Left renal cortex interstitium (tissue), 4 donors: ENCODE results near the gene ADGRF4. TPM values are rescaled to one million over a fixed set of nuclear protein-coding genes. Genes with fewer than 3 reads are reported as not detected.
A peak's percentile ranks its signal among the peaks of the same experiment; 100 is the strongest.

Experiments used
- DNase-seq, 4 donors: peaks; one replicate each; pipeline ENCODE4 v3.0.0-alpha.2; 2013; ENCODE audit warnings: low read depth in 4 of 4, low spot score in 2 of 4, missing footprints in 1 of 4
- polyA plus RNA-seq, 4 donors: library from polyadenylated mRNA; unstranded; fragments of 120-200 nt; gene quantifications; one replicate each; pipeline ENCODE4 v1.2.1, GENCODE V29; 2013; ENCODE audit not compliant: insufficient read length in 4 of 4

The ADGRF4 gene, protein sequence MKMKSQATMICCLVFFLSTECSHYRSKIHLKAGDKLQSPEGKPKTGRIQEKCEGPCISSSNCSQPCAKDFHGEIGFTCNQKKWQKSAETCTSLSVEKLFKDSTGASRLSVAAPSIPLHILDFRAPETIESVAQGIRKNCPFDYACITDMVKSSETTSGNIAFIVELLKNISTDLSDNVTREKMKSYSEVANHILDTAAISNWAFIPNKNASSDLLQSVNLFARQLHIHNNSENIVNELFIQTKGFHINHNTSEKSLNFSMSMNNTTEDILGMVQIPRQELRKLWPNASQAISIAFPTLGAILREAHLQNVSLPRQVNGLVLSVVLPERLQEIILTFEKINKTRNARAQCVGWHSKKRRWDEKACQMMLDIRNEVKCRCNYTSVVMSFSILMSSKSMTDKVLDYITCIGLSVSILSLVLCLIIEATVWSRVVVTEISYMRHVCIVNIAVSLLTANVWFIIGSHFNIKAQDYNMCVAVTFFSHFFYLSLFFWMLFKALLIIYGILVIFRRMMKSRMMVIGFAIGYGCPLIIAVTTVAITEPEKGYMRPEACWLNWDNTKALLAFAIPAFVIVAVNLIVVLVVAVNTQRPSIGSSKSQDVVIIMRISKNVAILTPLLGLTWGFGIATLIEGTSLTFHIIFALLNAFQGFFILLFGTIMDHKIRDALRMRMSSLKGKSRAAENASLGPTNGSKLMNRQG
- polyA plus RNA-seq, result under 1 TPM in 2 of 4 donors, not detected in 2; 0.21 to 0.30 TPM

DNA sequence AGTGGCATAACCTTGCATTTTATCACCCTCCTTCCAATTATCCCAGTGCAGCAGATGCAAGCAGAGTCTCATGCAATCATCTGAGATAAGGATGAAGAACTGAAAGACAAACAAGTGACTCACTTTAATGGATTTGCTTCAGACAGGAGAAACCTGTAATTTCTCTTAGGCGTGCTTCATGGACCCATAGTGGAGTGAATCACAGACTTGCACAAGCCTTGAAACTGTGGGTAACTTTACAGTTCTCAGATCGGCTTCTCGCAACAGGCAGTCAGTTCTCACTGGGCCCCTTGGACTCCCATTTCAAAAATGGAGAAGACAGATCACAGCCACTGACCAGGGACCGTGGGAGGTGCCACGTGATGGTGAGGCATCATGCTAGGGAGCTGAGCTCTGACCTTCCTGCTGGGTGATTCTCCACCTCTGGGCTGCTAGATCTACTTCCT lies at the start of gene ADGRF4:
ADGRF4 (plus strand) TSS at position 239 of the 446 bp plus-strand sequence. CDS start 8,666 bp downstream, outside the sequence.
- DNase-seq, result no peak

DNA sequence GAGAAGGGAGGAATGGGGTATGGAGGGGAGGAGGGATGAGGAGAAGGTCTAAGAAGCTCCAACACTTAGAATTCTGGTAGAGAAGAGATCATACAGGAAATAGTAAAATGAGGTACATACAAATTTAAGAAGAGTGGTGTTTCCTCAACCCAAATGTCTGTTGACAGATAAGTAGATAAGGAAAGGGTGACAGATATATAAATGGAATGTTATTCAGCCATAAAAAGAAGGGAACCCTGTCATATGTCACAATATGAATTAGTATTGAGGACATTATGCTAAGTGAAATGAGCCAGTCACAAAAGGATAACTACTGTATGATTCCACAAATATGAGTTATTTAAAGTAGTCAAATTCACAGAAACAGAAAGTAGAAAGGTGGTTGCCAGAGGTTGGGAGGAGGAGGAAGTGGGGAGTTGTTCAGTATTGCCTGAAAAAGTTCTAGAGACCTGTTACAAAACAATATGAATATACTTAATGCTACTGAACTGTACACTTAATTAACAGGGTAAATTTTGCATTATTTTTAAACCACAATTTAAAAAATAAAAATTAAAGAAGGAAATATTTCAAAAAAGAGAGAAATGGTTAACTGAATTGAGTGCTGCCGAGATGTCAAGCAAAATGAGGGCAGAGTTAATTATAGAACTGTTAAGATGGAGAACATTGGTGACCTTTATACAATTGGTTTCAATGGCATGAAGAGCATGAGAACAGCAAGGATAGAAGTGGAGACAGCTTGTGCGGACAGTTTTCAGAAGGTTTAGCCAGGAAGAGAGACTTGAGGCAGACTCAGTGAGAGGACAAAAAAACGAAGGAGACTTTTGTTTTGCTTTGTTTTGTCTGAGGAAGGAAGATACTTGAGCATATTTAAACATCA lies 47.6 kb upstream of the ADGRF4 start:
- DNase-seq, result no peak

DNA sequence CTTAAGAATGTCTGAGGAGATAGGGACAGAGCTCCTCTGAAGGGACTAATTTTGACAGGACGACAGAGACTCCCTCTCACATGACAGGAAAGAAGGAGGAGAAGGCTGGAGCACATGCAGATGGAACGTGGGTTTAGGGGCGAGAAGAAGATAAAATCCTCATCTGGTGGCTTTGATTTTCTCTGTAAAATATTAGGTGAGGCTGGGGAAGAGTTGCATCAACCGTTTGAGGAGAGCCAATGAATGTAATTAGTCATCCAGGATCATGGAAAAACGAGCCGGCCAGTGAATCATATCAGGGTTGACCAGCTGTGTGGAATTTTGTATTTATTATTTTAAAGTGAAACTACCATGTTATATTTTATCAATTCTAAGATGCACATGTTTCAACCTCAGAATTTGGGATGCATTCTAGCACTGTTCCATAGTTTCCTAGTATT lies 46.9 kb upstream of the ADGRF4 start:
- no peak for DNase-seq

DNA sequence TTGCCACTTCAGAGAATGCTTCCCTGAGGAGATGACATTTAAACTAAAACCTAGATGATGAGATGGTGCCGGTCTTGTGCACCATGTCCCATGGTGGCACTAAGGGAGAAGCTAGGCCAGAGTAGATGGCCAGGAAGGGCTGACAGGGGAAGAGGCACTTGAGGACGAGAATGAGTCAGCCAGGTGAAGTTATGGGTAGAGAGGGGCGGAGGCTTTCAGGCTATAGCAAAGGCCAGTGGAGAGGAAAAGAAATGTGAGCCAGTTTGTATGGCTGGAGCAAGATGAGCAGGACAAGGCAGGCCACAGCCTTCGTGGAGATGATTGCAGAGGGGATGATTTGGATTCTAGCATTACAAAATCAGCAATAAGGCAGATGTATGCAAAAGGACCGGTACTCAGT lies 44.7 kb upstream of the ADGRF4 start:
- no peak for DNase-seq

DNA sequence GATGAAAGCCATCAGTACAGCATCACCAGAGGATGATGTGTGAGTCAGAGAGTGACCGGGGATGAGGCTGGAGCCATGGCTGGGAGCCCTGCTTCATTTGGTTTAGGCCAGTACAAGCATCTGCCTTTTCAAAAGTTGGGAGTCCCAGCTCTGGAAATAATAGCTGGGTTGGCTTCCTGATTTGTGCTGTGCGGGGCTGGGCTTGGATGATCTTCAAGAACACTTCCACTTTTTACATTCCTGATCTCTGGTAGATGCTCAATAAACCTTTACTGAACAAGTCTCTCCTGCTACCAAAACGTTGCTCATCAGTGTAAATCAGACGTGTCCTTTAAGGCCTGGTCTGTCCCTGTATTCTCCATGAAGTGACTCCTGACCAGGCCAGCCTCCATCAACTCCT lies 44.1 kb upstream of the ADGRF4 start:
- DNase-seq, result no peak

DNA sequence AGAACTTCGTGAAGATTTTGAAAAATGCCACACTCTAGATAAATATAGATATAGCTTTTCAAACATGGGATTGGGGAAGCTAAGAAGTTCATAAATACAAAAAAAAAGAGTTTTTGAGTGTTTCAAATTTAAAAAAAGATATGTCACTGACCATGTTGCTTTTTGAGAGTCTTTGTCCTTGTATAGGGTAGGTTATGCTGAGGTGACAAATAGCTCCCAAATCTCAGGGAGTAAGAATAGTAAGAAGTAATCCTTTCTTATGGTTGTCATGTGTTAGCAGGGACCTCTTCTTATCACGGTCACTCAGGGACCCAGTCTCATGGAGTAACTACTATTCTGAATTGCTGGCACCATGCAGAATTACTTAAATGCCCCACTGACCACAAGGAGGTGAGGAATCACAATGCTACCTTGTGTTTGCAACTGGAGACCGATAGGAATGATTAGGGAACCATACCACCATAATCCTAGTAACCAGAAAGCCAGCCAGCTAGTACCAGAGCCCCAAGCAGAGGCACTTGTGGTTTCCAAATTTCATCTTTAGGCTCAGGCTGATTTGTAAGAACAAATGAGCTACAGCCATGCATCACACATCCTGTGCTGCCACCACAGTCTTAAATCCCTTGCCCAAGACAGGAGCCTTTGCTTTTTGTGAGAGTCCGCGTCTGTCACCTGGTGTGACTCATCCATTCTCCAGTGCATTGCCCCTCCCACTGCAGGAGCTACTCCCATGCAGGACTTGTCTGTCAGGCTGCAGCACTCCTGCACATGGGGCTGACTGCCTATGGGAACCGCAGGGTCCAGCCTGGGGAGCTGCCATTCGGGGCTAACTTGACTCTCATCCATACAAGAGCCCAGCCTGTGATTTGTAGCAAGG lies 42.4 kb upstream of the ADGRF4 start:
- no peak for DNase-seq

DNA sequence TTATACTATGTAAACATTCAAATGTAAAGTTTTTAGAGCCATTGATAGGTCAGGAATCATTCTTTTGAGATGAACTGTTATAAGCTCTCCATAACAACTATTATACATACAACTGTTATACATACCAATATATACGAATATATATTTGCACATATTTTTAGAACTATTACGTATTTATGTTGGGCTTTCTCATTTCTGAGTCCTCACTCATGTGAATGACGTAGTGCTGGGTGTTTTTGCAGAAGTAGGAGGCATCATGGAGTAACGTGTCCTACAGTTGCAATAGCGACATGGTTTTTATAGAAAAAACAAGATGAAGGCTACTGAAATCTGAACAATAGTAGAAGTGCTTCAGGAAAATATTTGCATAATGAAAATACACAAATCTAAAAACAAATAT lies 36.4 kb upstream of the ADGRF4 start:
- DNase-seq, result no peak

DNA sequence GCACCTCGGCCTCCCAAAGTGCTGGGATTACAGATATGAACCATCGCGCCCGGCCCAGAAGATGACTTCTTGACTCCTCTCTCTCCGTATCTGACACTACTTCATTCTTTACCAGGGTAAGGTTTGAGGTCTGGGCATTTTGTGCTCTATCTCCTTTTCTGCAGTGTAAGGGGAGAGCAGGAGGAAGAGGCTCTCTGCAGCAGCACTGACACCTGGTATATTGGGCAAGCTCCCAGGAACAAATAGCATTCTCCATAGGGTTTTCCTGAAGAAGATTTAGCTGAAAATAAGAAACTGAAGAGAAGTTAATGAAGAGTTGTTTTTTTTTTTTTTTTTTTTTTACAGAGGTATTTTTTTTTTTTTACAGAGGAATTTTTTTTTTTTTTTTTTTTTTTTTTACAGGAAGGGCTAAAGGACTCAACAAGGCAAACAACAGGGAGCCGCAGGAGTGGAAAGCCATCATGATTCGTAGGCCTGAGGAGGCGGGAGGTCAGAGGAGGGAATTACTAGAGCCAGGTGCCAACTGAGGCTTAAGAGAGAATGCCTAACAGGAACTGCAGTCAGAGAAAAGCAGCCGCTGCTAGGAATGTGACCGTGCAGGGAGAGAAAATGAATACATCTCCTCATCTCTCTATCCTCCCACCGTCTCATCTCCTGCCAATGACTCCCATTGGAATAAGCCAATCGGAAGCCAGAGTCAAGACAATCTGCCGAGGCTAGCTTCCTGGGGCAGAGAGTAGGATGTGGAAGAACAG lies 34.7 kb upstream of the ADGRF4 start:
- DNase-seq, result no peak

DNA sequence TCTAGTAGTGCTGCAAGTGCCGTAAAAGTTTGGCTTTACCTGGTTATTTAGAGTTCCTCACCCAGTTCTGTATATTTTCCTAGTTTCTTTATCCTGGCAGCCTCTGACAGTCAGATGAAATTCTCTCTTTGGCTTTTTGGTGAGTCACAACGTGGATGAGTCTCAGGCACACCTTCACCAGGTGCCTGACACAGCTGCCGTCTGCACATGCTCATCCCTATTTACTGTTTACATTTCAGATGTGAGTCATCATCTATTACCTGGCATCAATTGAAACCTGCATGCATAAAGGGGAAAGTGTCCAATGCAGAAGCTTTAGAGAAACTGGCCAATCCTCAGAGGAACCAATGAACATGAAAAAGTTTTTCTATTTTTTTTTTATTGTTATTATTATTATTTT lies 33.3 kb upstream of the ADGRF4 start:
- DNase-seq, result no peak

DNA sequence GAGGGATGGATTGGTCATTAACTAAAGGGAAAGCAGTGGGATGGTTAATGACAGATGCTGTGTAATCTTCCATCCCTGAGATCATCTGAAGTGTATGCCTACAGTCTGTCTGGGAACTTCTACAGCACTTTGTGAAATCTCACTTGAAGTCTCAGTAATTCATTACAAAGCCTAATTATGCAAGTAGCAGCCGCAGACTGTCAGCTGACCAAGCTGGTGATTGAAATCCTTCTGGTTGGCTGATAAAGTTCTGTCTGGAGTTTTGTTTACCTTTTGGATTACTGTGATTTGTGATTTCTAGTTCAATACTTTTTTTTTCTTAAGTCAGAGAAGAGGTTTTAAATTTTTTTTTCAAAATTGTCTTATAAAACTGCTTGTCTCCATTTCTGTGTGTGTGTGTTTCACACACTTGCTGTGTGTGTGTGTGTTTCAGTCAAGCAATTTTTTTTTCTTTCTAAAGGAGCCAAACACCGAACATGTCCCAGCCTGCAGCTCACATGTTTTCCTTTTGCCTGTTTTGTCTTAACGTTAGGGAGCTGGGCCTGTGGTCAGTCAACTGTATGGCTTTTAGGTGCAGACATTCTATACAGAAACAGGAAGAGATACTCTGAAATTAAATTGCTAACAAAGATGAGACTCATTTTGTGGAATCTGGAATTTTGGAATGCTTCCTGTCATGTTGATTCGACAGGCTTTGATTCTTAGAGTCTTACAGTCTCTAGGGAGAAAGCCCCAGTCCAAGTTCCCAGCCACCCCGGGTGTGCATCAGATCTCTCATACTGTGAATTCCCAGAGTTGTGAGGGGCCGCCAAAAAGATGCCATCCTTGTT lies 28.5 kb upstream of the ADGRF4 start:
- peak in 3 of 4 donors; percentile 20 to 27 (median 24) for DNase-seq

DNA sequence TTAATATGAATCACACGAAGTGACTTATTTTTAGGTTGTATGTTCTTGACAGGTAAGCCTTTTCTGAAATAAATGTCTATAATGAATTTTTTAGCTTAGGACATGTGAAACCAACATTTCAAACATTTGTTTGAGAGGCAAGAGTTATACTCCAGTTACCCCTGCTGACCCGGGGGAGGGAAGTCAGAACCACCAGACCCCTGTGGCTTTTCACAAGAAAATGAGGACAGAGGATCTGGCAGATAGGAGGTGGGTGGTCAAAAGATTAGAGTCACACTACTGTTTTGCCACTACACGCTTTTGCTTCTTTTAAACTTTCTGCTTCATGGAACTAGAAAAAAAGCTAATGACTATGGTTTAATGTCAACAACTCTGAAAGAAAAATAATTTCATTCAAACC lies 27.5 kb upstream of the ADGRF4 start:
- no peak for DNase-seq

DNA sequence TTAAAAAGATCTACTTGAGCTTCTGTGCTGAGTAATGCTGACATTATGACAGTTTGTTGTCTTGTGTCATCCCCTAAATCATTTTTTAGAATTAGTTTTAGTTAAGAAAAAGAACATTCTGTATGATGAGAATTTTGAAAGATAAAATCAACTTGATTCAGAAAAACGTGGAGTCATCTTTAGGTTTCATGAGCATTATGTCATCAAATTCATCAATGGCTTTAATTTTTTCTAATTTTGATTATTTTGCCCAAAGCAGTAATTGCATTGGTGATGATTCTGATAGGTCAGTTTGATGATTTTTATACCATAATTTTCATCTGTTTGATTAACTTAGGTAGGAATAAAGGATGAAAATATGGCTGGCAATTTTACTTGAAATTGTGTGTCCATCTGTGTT lies 26.6 kb upstream of the ADGRF4 start:
- no peak for DNase-seq

DNA sequence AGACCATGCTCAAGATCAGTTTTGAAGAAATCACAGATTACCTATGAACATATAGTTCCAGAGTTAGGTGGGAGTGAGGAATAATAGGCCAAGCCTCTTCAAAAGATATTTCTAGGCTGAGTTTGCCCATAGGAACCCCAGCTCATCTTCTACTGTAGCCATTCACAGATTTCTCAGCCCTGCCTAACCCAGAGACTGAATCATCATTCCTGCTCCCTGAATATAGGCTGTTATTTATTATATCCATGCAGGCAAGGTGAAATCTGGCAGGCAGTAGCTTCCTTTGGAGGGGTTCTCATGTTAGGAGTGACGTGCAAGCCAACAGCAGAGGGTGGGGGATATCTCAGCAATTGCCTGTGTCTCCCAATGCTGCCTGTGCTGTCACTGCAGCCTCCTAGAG lies 25.6 kb upstream of the ADGRF4 start:
- DNase-seq, result no peak

DNA sequence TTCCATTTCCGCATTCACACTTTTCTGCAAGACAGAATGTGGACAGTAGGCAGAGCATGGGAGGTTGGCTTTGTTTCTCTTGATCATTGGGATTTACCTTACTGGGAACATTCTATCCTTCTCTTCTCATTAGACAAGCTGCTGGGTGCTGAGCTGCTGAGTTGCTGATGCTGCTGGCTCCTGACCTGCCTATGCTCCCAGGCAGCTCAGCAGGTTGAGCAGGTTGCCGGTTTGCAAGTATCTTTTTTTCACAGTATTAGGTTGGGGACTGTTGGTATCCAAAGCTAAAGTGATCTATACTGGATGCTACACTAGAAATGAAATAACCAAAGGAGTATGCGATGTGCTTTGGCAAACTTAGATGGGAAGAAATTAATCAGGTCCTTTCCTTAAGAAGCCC lies 23.7 kb upstream of the ADGRF4 start:
- no peak for DNase-seq

DNA sequence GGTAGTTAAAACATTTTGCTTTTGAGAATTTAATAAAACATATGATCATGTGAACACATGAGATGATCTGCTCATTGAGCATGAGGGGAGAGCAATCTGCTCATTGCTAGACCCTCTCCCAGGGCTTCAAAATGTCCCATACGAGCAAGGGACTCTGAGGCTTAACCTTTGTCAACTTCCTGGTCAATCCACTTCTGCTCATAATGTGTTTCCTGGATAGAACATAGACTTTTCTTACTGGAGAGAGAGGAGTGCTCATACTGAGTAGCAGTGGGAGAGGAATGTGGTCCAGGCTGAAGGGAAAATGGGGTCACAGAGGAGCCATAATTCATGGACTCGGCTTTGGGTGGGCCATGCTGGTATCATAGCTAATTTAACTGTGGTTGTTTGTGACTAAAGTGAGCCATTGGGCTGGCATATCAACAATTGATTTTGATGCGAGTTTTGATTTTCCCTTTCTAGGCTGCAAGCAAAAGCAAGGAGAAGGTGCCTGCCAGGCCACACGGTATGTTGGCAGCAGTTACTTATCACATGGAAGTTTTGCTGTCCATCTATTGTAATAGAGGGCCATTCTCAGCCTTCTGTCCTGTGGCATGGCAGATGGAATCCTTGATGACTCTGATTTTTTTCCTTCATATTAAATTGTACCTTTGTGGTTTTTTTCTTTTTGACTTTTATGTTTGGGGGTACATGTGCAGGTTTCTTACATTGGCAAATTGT lies 20.8 kb upstream of the ADGRF4 start:
- DNase-seq, result no peak

DNA sequence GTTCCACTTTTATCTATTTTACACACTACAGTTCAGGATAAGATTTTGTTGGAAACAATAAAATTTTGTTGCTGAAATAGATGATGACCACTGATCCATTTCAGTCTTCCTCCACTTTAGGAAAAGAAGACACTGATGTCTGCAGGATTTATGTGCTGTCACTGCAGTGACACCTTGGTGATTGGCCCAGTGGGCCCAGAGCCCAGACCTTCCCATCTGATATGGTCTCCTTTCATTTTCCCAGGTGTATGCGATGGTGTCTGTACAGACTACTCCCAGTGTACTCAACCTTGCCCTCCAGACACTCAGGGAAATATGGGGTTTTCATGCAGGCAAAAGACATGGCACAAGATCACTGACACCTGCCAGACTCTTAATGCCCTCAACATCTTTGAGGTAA lies 19.6 kb upstream of the ADGRF4 start:
- DNase-seq, result no peak

DNA sequence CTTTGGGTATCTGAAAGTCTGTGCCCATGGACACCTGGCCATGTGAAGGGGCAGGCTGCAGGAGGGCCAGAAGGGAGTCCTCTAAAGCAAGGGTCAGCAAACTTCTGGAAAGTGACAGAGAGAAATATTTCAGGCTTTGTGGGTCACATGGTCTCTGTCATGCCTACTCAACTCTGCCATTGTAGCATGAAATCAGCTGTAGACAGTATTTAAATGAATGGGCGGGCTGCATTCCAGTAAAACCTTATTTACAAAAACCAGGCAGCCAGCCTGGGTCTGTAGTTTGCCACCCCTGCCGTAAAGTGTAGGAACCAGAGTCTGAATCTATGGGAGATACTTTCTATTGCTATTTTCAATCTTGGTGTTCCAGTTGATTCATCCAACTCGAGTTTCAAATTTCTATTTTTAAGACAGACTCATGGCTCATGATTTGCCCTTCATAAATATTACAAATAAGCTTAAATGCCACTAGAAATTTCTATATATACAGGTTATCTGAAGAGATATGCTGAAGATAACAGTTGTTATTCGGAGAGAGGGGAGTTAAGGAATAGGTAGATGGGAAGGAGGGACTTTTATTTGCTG lies 19.0 kb upstream of the ADGRF4 start:
- no peak for DNase-seq
